ENCODE results near the gene MYH16.
"Not testable (repeated sequence)": the region's sequence is repeated elsewhere in the genome, so short reads cannot be mapped to it uniquely, and the experiment has no call there.

MYH16 gene
- long read RNA-seq, donor 1: 0 reads
- long read RNA-seq, donor 2: 0 reads
- long read RNA-seq, donor 3: 0 reads
- long read RNA-seq, donor 4: 0 reads
- long read RNA-seq, donor 5: 0 reads
- long read RNA-seq, donor 6: 0 reads
- long read RNA-seq, donor 7: 0 reads
- long read RNA-seq, donor 8: 0 reads

- no peak for DNase-seq
These were observed at the start of gene MYH16 for GRCh38 chr7:99272476-99273045. TSS of gene MYH16 (plus strand) at chr7:99272839.

- not testable (repeated sequence) for DNase-seq
These were observed 48.3 kb upstream of the MYH16 start for GRCh38 chr7:99224263-99224898.

- DNase-seq: no peak
These were observed 47.8 kb upstream of the MYH16 start for GRCh38 chr7:99224899-99225265.

GRCh38 chr7:99229234-99229633 lies 43.4 kb upstream of the MYH16 start:
- DNase-seq: no peak

- no peak for DNase-seq
These were observed 40.4 kb upstream of the MYH16 start for GRCh38 chr7:99232082-99232770.

GRCh38 chr7:99232955-99233354 lies 39.7 kb upstream of the MYH16 start:
- not testable (repeated sequence) for DNase-seq

GRCh38 chr7:99234185-99234584 lies 38.5 kb upstream of the MYH16 start:
- DNase-seq: no peak

- no peak for DNase-seq
These were observed 36.7 kb upstream of the MYH16 start for GRCh38 chr7:99235925-99236324.

- DNase-seq: not testable (repeated sequence)
These were observed 34.8 kb upstream of the MYH16 start for GRCh38 chr7:99237876-99238275.

- DNase-seq: no peak
These were observed 33.9 kb upstream of the MYH16 start for GRCh38 chr7:99238558-99239341.

- no peak for DNase-seq
These were observed 30.0 kb upstream of the MYH16 start for GRCh38 chr7:99242682-99243081.

- DNase-seq: no peak
These were observed 28.8 kb upstream of the MYH16 start for GRCh38 chr7:99243751-99244337.

- DNase-seq: no peak
These were observed 27.7 kb upstream of the MYH16 start for GRCh38 chr7:99244939-99245338.

GRCh38 chr7:99248391-99249095 lies 24.1 kb upstream of the MYH16 start:
- no peak for DNase-seq

- no peak for DNase-seq
These were observed 22.6 kb upstream of the MYH16 start for GRCh38 chr7:99249985-99250575.

GRCh38 chr7:99252166-99252895 lies 20.3 kb upstream of the MYH16 start:
- DNase-seq: no peak

GRCh38 chr7:99253369-99253768 lies 19.3 kb upstream of the MYH16 start:
- no peak for DNase-seq

- DNase-seq: no peak
These were observed 18.2 kb upstream of the MYH16 start for GRCh38 chr7:99254390-99254789.

- no peak for DNase-seq
These were observed 17.2 kb upstream of the MYH16 start for GRCh38 chr7:99255463-99255862.

GRCh38 chr7:99257065-99257464 lies 15.6 kb upstream of the MYH16 start:
- DNase-seq: no peak

- DNase-seq: no peak
These were observed 15.0 kb upstream of the MYH16 start for GRCh38 chr7:99257675-99258074.

All from right kidney (tissue), 9 donors.